Lower leg skin (tissue), 4 donors: Measurements from ENCODE around the gene GRB14. TPM values are rescaled to one million over a fixed set of nuclear protein-coding genes. Genes with fewer than 3 reads are reported as not detected.

Experiments used
- DNase-seq, 2 donors: peaks; one replicate each; pipeline ENCODE4 v3.0.0-alpha.2; 2019; ENCODE audit warnings: low spot score in 2 of 2
- H3K4me3 ChIP-seq: fragments of 200-600 bp; sonication (generic); 2 replicates; pipeline ENCODE4 v1.5.1; 2017; ENCODE audit warnings: mild to moderate bottlenecking, low read depth; ENCODE audit not compliant: poor library complexity, severe bottlenecking
- POLR2A ChIP-seq, 2 donors: fragments of 450-650 bp; IDR thresholded peaks; one replicate each; pipeline ENCODE4 v1.6.1; 2016 to 2017; ENCODE audit warnings: antibody characterized with exemption in 2 of 2, mild to moderate bottlenecking in 1 of 2, moderate library complexity in 1 of 2
- WGBS, 2 donors: methylation state at CpG; one replicate each; pipeline ENCODE4 v1.1.5; 2018; 5-methylcytosine and 5-hydroxymethylcytosine counted together
- intact Hi-C: fragments of 100-400 bp; cut with DNase I; formaldehyde crosslinking; loops from one replicate; pipeline ENCODE4 v1.15.0; 2023; ENCODE audit warnings: low total_unique reads
- total RNA-seq, 4 donors: library from RNA; depleted of rRNA; stranded (reverse); fragments of >200 nt; gene quantifications; one replicate each; pipeline ENCODE4 v1.1.0, GENCODE V29; 2016
- TF ChIP-seq, protein P1 (sequence below), 3 donors: fragments of 450-650 bp; IDR thresholded peaks; one replicate each; pipeline ENCODE4 v1.5.1; 2016; ENCODE audit warnings: antibody characterized with exemption in 3 of 3, mild to moderate bottlenecking in 3 of 3, moderate library complexity in 2 of 3

The GRB14 gene
- total RNA-seq, 4 donors from 2014 or later, result 0.13 to 7.5 (median 4.6) TPM

DNA sequence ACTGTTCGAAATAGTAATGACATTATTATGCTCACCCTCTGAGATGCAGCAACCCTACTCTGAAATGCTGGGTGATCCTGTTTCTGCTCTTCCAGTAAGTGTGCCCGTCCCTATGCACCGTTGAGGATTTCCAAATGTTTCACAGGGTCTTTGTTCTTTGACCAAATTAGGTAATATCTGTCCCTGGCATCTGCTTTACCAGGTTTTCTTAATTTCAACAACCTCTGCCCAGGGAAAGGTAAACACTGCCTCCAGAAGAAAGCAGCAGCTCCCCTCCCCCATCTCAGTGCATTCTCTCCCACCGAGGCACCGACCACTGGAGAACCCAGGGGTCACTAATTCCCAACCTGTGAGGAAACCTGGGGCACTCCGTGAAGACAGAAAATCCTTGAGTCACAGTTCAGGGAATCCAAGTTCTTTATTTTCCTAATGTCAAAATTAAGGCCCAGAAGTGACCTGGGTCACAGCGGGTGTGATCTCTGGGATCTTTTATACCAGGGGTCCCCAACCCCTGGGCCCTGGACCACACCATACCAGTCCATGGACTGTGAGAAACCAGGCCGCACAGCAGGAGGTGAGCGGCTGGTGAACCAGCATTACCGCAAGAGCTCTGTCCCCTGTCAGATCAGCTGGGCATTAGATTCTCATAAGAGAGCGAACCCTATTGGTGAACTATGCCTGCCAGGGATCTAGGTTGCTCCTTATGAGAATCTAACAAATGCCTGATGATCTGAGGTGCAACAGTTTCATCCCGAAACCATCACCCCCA lies 1.2 kb upstream of the GRB14 start:
- H3K4me3 ChIP-seq, result no peak overlapping the region
- no peak for TF ChIP-seq POLR2A (IDR thresholded peaks at IDR 0.05)
- DNase-seq, result no peak
- intact Hi-C loops, result no loop called here
- 80 to 83% methylated on average over 12 of the region's 12 CpGs for WGBS, 2 donors

DNA sequence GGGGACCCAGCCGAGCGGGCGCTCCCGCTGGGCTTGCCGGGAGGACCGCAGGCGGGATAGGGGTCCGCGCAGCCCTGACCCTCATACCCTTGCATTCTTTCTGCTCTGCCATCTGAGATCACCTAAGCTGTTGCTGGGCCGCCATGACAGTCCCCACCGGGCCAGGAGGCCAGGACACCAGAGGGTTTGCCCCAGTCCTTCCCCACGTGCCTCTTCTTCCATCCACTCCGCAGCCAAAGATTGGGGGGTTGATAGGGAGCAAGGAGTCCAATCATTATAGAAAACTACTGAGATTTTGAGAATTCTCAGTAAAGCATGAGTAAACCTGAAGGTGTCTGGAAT lies 453 bp upstream of the GRB14 start:
- no peak overlapping the region for H3K4me3 ChIP-seq
- no peak for TF ChIP-seq POLR2A (IDR thresholded peaks at IDR 0.05)
- TF ChIP-seq, protein P1, sequence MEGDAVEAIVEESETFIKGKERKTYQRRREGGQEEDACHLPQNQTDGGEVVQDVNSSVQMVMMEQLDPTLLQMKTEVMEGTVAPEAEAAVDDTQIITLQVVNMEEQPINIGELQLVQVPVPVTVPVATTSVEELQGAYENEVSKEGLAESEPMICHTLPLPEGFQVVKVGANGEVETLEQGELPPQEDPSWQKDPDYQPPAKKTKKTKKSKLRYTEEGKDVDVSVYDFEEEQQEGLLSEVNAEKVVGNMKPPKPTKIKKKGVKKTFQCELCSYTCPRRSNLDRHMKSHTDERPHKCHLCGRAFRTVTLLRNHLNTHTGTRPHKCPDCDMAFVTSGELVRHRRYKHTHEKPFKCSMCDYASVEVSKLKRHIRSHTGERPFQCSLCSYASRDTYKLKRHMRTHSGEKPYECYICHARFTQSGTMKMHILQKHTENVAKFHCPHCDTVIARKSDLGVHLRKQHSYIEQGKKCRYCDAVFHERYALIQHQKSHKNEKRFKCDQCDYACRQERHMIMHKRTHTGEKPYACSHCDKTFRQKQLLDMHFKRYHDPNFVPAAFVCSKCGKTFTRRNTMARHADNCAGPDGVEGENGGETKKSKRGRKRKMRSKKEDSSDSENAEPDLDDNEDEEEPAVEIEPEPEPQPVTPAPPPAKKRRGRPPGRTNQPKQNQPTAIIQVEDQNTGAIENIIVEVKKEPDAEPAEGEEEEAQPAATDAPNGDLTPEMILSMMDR (IDR thresholded peaks at IDR 0.05), result no peak
- intact Hi-C loops, result no loop called here
- no peak for DNase-seq
- WGBS, 2 donors, result 6 to 8% methylated on average over 4 to 8 of the region's 13 CpGs

DNA sequence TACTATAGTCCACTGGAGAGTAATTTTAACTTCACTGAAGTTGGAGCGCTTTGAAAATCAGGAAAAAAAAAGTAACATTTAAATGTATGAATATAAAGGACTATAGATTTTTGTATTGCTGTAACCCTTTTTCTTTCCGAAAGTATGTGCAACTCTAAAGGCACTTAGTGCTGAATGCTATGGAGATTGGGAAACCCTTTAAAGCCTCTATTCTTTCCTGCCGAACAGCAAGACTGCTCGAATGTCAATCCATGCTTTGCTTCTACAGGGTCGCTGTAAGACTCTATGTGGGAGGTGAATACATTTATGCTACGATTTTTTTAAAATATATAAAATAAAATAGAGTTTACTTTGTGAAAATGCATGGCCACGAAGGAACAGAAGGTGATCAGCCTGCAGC lies 825 bp downstream of the GRB14 start:
- WGBS, 2 donors, result 17 to 19% methylated on average over 7 of the region's 7 CpGs

DNA sequence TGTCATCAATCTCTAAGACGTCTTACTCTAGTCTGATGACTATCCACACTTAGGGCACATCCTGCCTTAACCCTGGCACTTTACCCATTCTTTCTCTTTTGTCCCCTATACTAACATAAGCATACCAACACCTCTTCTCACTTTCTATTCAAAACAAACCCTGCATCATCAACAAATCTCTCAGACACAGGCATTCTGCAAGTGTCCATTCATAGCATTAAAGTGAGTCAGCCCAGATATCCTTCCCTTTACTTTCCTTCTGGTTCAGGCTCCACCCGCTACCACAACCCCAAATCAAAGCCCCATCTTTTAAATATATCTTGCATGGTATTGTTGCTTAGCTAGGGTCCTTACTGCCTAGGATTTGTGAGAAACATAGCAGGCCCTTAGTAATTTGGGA lies 3.8 kb downstream of the GRB14 start:
- H3K4me3 ChIP-seq, result no peak overlapping the region
- TF ChIP-seq, protein P1 (IDR thresholded peaks at IDR 0.05), result no peak
- TF ChIP-seq POLR2A (IDR thresholded peaks at IDR 0.05), result no peak
- no peak for DNase-seq
- 78 to 79% methylated on average over 2 of the region's 2 CpGs for WGBS, 2 donors
- intact Hi-C loops, result no loop called here

More for the DNA sequence above, 825 bp downstream of the GRB14 start:
- no peak overlapping the region for H3K4me3 ChIP-seq
- intact Hi-C loops, result no loop called here
- TF ChIP-seq, protein P1 (IDR thresholded peaks at IDR 0.05), result no peak
- DNase-seq, result no peak

DNA sequence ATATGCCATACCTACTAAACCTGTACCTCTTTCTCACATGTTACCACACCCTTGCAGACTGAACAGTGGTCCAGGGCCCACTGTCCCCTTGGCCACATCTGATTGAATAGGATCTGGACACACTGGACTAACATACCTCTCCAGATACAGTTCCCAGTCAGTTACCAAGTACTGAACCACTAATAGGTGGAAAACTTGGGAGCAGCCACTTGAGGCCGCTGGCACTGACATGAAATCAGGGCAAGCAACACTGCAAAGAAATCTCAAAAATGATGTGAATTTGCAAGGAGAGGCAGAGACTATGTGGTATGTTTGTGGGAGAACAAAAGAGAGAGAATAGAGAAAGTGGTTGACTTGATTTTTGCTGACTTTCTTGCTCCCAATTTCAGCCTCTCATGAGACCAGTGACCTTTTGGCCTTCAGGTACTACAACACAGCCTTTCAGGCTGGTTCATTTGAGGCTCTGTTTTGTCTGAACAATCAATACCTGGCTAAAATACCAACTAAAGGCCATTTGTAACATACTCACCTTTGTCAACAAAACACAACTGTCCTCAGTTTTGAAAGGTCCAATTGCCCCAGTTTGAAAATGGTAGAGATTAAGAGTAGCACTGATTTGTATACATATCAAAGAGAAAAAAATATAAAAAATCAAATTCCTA lies 7.8 kb downstream of the GRB14 start:
- H3K4me3 ChIP-seq, result no peak overlapping the region
- no peak for TF ChIP-seq POLR2A (IDR thresholded peaks at IDR 0.05)
- TF ChIP-seq, protein P1 (IDR thresholded peaks at IDR 0.05), result no peak
- WGBS, 2 donors, result 89 to 90% methylated on average over 1 of the region's 1 CpG
- intact Hi-C loops, result no loop called here
- DNase-seq, result no peak

DNA sequence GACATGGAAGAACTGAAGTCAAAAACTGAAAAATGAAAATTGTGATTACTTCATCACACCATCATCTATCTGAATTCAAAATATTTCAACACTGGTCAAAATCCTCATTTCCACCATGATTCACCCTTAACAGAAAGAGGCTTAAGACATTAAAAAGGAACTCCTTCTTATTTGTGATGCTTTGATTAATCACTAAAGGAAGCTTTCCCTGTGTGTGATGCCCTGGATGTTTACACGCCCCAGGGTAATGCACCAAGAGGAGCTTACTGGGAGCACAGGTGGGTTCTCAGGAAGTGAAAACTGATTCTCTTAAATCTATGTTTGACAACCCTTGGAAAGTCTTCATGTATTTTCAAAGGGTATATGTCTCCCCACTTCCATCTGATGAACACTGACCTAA lies 11.5 kb downstream of the GRB14 start:
- no peak overlapping the region for H3K4me3 ChIP-seq
- TF ChIP-seq, protein P1 (IDR thresholded peaks at IDR 0.05), result no peak
- no peak for TF ChIP-seq POLR2A (IDR thresholded peaks at IDR 0.05)
- intact Hi-C loops, result no loop called here
- 79 to 86% methylated on average over 1 of the region's 1 CpG for WGBS, 2 donors
- DNase-seq, result no peak
